ENCODE results near the gene COL7A1. TPM values are rescaled to one million over a fixed set of nuclear protein-coding genes. Genes with fewer than 3 reads are reported as not detected.

Gene COL7A1
- total RNA-seq, 1 experiment from 2014 or later, result 0.78 TPM

- H3K9ac ChIP-seq (ENCODE audit: low read length), result no peak overlapping the region
- no peak overlapping the region for H3K27ac ChIP-seq (ENCODE audit: low read length)
- H3K36me3 ChIP-seq (ENCODE audit: insufficient read depth, low read length), result no peaks in the 10 kb centered on the region; the same call in 1 of the 2 replicates
- no peaks in the 10 kb centered on the region for H3K79me2 ChIP-seq (ENCODE audit: low read length)
- no peaks in the 10 kb centered on the region for H3K9me3 ChIP-seq (ENCODE audit: low read length)
- no peak overlapping the region for H3K4me2 ChIP-seq (ENCODE audit: low read depth, low read length, poor library complexity, severe bottlenecking)
- H3K4me3 ChIP-seq (ENCODE audit: low read length), result no peak overlapping the region
- no peak for DNase-seq
- H3K27me3 ChIP-seq (ENCODE audit: low read length), result no peaks in the 10 kb centered on the region
- H3K4me1 ChIP-seq (ENCODE audit: low read length), result peaks cover 13% of the 10 kb centered on the region
- no peak overlapping the region for H2AFZ ChIP-seq (ENCODE audit: low read length)
- no peaks in the 10 kb centered on the region for H4K20me1 ChIP-seq (ENCODE audit: insufficient read depth, low read depth, low read length)
- H3K9me2 ChIP-seq (replicated peaks; ENCODE audit: insufficient read depth, low read length), result no peaks in the 10 kb centered on the region
Observed at GRCh38 chr3:48518069-48518468, 77.1 kb downstream of the COL7A1 start.

- no peak overlapping the region for H3K9ac ChIP-seq (ENCODE audit: low read length)
Observed at GRCh38 chr3:48516571-48516970, 78.6 kb downstream of the COL7A1 start.

GRCh38 chr3:48514431-48515227, 80.5 kb downstream of the COL7A1 start:
- H3K36me3 ChIP-seq (ENCODE audit: insufficient read depth, low read length), result no peaks in the 10 kb centered on the region; the same call in 1 of the 2 replicates
- no peak overlapping the region for H3K4me2 ChIP-seq (ENCODE audit: low read depth, low read length, poor library complexity, severe bottlenecking)
- 0 out of 2 replicates have a peak overlapping the region, but pooled peaks have one; percentile 54 for H3K27ac ChIP-seq (ENCODE audit: low read length)
- no peaks in the 10 kb centered on the region for H3K27me3 ChIP-seq (ENCODE audit: low read length)
- no peaks in the 10 kb centered on the region for H3K9me2 ChIP-seq (replicated peaks; ENCODE audit: insufficient read depth, low read length)
- no peak overlapping the region for H3K9ac ChIP-seq (ENCODE audit: low read length)
- no peaks in the 10 kb centered on the region for H4K20me1 ChIP-seq (ENCODE audit: insufficient read depth, low read depth, low read length)
- H3K9me3 ChIP-seq (ENCODE audit: low read length), result no peaks in the 10 kb centered on the region
- peaks cover 13% of the 10 kb centered on the region for H3K4me1 ChIP-seq (ENCODE audit: low read length)
- no peaks in the 10 kb centered on the region for H3K79me2 ChIP-seq (ENCODE audit: low read length)
- DNase-seq, result peak; percentile 62
- H3K4me3 ChIP-seq (ENCODE audit: low read length), result no peak overlapping the region
- H2AFZ ChIP-seq (ENCODE audit: low read length), result no peak overlapping the region

More at GRCh38 chr3:48516571-48516970, 78.6 kb downstream of the COL7A1 start:
- no peaks in the 10 kb centered on the region for H4K20me1 ChIP-seq (ENCODE audit: insufficient read depth, low read depth, low read length)
- no peaks in the 10 kb centered on the region for H3K79me2 ChIP-seq (ENCODE audit: low read length)
- no peaks in the 10 kb centered on the region for H3K27me3 ChIP-seq (ENCODE audit: low read length)
- H3K27ac ChIP-seq (ENCODE audit: low read length), result no peak overlapping the region
- no peak overlapping the region for H3K4me3 ChIP-seq (ENCODE audit: low read length)
- H3K9me2 ChIP-seq (replicated peaks; ENCODE audit: insufficient read depth, low read length), result no peaks in the 10 kb centered on the region
- no peak for DNase-seq
- no peak overlapping the region for H2AFZ ChIP-seq (ENCODE audit: low read length)
- no peaks in the 10 kb centered on the region; the same call in 1 of the 2 replicates for H3K36me3 ChIP-seq (ENCODE audit: insufficient read depth, low read length)
- no peak overlapping the region for H3K4me2 ChIP-seq (ENCODE audit: low read depth, low read length, poor library complexity, severe bottlenecking)
- H3K9me3 ChIP-seq (ENCODE audit: low read length), result no peaks in the 10 kb centered on the region
- H3K4me1 ChIP-seq (ENCODE audit: low read length), result peaks cover 13% of the 10 kb centered on the region

Small RNAs within 50 kb of the gene (small RNA-seq; reads per million reads assigned to genes)
- gene MIR6823, result not detected

Other genes with a start within 250 kb of the COL7A1 start
- gene FBXW12, start 223.1 kb downstream of the COL7A1 start, total RNA-seq (2014; rRNA removed; shearing (Covaris generic); ENCODE audit: low replicate concordance), result not detected in 2 replicates
- gene PLXNB1, start 165.2 kb downstream of the COL7A1 start, total RNA-seq (2014; rRNA removed; shearing (Covaris generic); ENCODE audit: low replicate concordance), result 34.0 and 48.3 TPM in 2 replicates
- 22.0 and 28.3 TPM in 2 replicates for gene CCDC51, start 155.2 kb downstream of the COL7A1 start, total RNA-seq (2014; rRNA removed; shearing (Covaris generic); ENCODE audit: low replicate concordance)
- gene TMA7, start 155.1 kb downstream of the COL7A1 start, total RNA-seq (2014; rRNA removed; shearing (Covaris generic); ENCODE audit: low replicate concordance), result 300 and 483 TPM in 2 replicates
- 7.3 and 10.9 TPM in 2 replicates for gene ATRIP, start 148.6 kb downstream of the COL7A1 start, total RNA-seq (2014; rRNA removed; shearing (Covaris generic); ENCODE audit: low replicate concordance)
- 141 and 149 TPM in 2 replicates for gene SHISA5, start 91.2 kb downstream of the COL7A1 start, total RNA-seq (2014; rRNA removed; shearing (Covaris generic); ENCODE audit: low replicate concordance)
- gene PFKFB4, start 38.5 kb downstream of the COL7A1 start, total RNA-seq (2014; rRNA removed; shearing (Covaris generic); ENCODE audit: low replicate concordance), result 55.2 and 89.6 TPM in 2 replicates
- not detected in 2 replicates for gene UCN2, start 31.5 kb downstream of the COL7A1 start, total RNA-seq (2014; rRNA removed; shearing (Covaris generic); ENCODE audit: low replicate concordance)
- gene UQCRC1, start 14.3 kb upstream of the COL7A1 start, total RNA-seq (2014; rRNA removed; shearing (Covaris generic); ENCODE audit: low replicate concordance), result 80.3 and 165 TPM in 2 replicates
- gene TMEM89, start 26.4 kb upstream of the COL7A1 start, total RNA-seq (2014; rRNA removed; shearing (Covaris generic); ENCODE audit: low replicate concordance), result not detected in 2 replicates
- 52.7 and 69.1 TPM in 2 replicates for gene SLC26A6, start 40.1 kb upstream of the COL7A1 start, total RNA-seq (2014; rRNA removed; shearing (Covaris generic); ENCODE audit: low replicate concordance)
- 3.8 and 7.0 TPM in 2 replicates for gene CELSR3, start 67.6 kb upstream of the COL7A1 start, total RNA-seq (2014; rRNA removed; shearing (Covaris generic); ENCODE audit: low replicate concordance)
- gene NCKIPSD, start 90.6 kb upstream of the COL7A1 start, total RNA-seq (2014; rRNA removed; shearing (Covaris generic); ENCODE audit: low replicate concordance), result 25.5 and 36.1 TPM in 2 replicates
- 93.6 and 104 TPM in 2 replicates for gene IP6K2, start 121.9 kb upstream of the COL7A1 start, total RNA-seq (2014; rRNA removed; shearing (Covaris generic); ENCODE audit: low replicate concordance)